IPS DF 19.7 (cell line): ENCODE data around the gene CFAP20.
"Not testable (repeated sequence)": the region's sequence is repeated elsewhere in the genome, so short reads cannot be mapped to it uniquely, and the experiment has no call there.

Source experiments
- DNase-seq: peaks from one replicate; pipeline ENCODE4 v3.0.0-alpha.2; 2013; ENCODE audit warnings: low read depth, low spot score

CFAP20 gene

GRCh38 chr16:58098207-58099096, 30.7 kb downstream of the CFAP20 start:
- DNase-seq, result no peak

GRCh38 chr16:58096249-58096648, 32.9 kb downstream of the CFAP20 start:
- DNase-seq, result no peak

GRCh38 chr16:58095575-58095960, 33.6 kb downstream of the CFAP20 start:
- DNase-seq, result not testable (repeated sequence)

- DNase-seq, result no peak
These were observed 34.2 kb downstream of the CFAP20 start for GRCh38 chr16:58094791-58095574.

- no peak for DNase-seq
These were observed 35.2 kb downstream of the CFAP20 start for GRCh38 chr16:58094026-58094425.

GRCh38 chr16:58090396-58090795, 38.8 kb downstream of the CFAP20 start:
- DNase-seq, result not testable (repeated sequence)

- DNase-seq, result no peak
These were observed 41.1 kb downstream of the CFAP20 start for GRCh38 chr16:58088091-58088490.

- no peak for DNase-seq
These were observed 41.8 kb downstream of the CFAP20 start for GRCh38 chr16:58087209-58087913.

GRCh38 chr16:58086381-58087208, 42.6 kb downstream of the CFAP20 start:
- DNase-seq, result no peak

- DNase-seq, result no peak
These were observed 43.5 kb downstream of the CFAP20 start for GRCh38 chr16:58085584-58086251.

GRCh38 chr16:58085171-58085570, 44.0 kb downstream of the CFAP20 start:
- DNase-seq, result no peak

- DNase-seq, result no peak
These were observed 44.5 kb downstream of the CFAP20 start for GRCh38 chr16:58084635-58085034.

- no peak for DNase-seq
These were observed 46.8 kb downstream of the CFAP20 start for GRCh38 chr16:58082381-58082780.

- not testable (repeated sequence) for DNase-seq
These were observed 48.5 kb downstream of the CFAP20 start for GRCh38 chr16:58080657-58081056.

- DNase-seq, result no peak
These were observed 51.4 kb downstream of the CFAP20 start for GRCh38 chr16:58077796-58078195.

- no peak for DNase-seq
These were observed 52.7 kb downstream of the CFAP20 start for GRCh38 chr16:58076514-58076913.

- no peak for DNase-seq
These were observed 54.5 kb downstream of the CFAP20 start for GRCh38 chr16:58074657-58075056.

- DNase-seq, result not testable (repeated sequence)
These were observed 56.1 kb downstream of the CFAP20 start for GRCh38 chr16:58073086-58073485.

- DNase-seq, result not testable (repeated sequence)
These were observed 57.0 kb downstream of the CFAP20 start for GRCh38 chr16:58072134-58072533.

GRCh38 chr16:58070585-58070984, 58.6 kb downstream of the CFAP20 start:
- DNase-seq, result no peak
